ENCODE results near the gene ADAMTS15. TPM values are rescaled to one million over a fixed set of nuclear protein-coding genes. Genes with fewer than 3 reads are reported as not detected.

ADAMTS15 gene
- total RNA-seq, result 3.2 and 26.2 TPM in 2 replicates

DNA sequence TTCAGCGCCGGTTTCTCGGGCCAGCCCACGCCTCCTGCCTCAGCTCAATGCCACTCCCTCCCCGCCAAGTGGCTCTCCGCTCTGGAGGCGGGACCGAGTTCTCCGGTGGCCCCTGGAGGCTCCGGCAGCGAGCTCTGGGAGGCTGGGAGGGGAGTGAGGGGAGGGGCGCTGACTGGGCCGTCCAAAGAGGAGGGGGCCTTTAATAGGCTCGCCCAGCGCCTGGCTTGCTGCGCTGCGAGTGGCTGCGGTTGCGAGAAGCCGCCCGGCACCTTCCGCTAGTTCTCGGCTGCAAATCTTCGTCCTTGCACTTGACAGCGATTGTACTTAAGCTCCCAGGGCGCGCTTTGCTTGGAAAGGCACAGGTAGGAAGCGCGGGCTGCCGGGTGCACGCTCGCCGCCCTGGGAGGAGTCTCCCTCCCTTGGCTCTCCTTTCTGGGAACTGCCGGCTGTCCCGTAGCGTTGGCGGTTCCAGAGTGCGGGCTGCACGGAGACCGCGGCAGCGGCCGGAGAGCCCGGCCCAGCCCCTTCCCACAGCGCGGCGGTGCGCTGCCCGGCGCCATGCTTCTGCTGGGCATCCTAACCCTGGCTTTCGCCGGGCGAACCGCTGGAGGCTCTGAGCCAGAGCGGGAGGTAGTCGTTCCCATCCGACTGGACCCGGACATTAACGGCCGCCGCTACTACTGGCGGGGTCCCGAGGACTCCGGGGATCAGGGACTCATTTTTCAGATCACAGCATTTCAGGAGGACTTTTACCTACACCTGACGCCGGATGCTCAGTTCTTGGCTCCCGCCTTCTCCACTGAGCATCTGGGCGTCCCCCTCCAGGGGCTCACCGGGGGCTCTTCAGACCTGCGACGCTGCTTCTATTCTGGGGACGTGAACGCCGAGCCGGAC is at the start of gene ADAMTS15:
Gene ADAMTS15, plus strand, starts transcription at position 230 of the 894 bp plus-strand sequence. Its CDS starts 329 bp downstream, at position 559.
- peak in 1 of 2 donors; percentile 67 for DNase-seq (ENCODE audit: low read depth in 2 of 2)

GRCh38 chr11:130399196-130399595 is 49.2 kb upstream of the ADAMTS15 start:
- DNase-seq (ENCODE audit: low read depth in 2 of 2), result no peak

- no peak for DNase-seq (ENCODE audit: low read depth in 2 of 2)
These were observed 47.5 kb upstream of the ADAMTS15 start for GRCh38 chr11:130400781-130401483.

- no peak for DNase-seq (ENCODE audit: low read depth in 2 of 2)
These were observed 45.9 kb upstream of the ADAMTS15 start for GRCh38 chr11:130402570-130402969.

GRCh38 chr11:130403271-130403804 is 45.1 kb upstream of the ADAMTS15 start:
- DNase-seq (ENCODE audit: low read depth in 2 of 2), result no peak

- no peak for DNase-seq (ENCODE audit: low read depth in 2 of 2)
These were observed 44.5 kb upstream of the ADAMTS15 start for GRCh38 chr11:130403967-130404366.

DNA sequence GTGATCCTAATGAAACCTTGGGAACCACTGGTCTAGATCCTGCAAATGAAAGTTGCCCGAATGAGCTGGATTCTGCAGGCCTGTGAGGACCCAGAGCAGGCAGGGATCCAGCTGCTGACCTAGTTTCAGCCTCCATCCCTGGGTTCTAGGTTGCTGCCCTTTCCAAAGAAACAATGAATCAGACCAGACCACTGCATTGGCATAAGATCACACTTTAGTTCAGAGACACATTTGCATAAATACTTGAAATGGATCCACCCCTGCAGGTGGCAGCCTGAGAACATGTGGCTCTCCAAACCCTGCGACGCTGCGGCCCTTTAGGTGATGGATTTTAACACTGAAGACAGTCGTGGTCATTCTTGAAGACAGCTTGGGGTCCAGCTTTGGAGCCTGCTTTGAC is 43.7 kb upstream of the ADAMTS15 start:
- DNase-seq (ENCODE audit: low read depth in 2 of 2), result no peak

- DNase-seq (ENCODE audit: low read depth in 2 of 2), result no peak
These were observed 43.0 kb upstream of the ADAMTS15 start for GRCh38 chr11:130405428-130405827.

DNA sequence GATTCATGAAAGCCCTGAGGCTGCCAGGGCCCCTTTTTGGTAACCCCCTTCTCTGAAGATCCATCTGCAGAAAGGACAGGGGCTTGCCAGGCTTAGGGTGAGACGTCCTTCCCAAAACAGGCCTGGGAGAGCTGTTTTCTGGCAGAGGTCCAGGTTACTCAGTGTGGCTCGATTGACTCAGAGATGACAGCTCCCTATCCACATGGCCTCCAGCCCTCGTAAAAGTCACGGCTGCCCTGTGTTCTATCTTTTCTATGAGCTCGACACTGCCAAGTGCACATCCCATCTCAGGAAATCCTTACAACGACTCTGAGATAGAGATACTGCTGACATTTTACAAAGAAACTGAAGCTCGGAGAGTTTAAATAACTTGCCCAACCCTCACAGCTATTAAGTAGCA is 40.5 kb upstream of the ADAMTS15 start:
- DNase-seq (ENCODE audit: low read depth in 2 of 2), result no peak

- DNase-seq (ENCODE audit: low read depth in 2 of 2), result no peak
These were observed 40.0 kb upstream of the ADAMTS15 start for GRCh38 chr11:130408401-130408890.

DNA sequence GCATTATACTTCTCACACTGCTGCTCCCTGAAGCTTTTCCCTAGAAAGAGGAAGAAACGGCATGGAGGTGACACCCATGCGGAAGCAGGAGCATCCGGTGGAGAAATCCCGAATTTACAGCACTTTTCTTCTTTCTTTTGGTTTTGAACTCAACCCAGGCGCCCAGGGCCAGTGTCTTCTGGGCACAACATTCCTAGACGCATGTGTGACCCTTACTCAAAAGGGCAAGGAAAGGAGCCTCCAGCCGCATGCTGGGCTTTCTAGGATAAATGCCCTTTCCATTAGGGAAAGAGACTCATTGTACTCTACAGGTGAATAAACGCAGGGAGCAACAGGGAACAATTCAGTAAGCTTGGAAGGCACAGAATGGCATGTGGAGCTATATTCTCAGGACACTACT is 39.5 kb upstream of the ADAMTS15 start:
- no peak for DNase-seq (ENCODE audit: low read depth in 2 of 2)

GRCh38 chr11:130409594-130410388 is 38.7 kb upstream of the ADAMTS15 start:
- no peak for DNase-seq (ENCODE audit: low read depth in 2 of 2)

GRCh38 chr11:130411223-130411622 is 37.2 kb upstream of the ADAMTS15 start:
- DNase-seq (ENCODE audit: low read depth in 2 of 2), result no peak

GRCh38 chr11:130413405-130414106 is 34.9 kb upstream of the ADAMTS15 start:
- DNase-seq (ENCODE audit: low read depth in 2 of 2), result no peak

GRCh38 chr11:130414107-130415080 is 34.1 kb upstream of the ADAMTS15 start:
- no peak for DNase-seq (ENCODE audit: low read depth in 2 of 2)

DNA sequence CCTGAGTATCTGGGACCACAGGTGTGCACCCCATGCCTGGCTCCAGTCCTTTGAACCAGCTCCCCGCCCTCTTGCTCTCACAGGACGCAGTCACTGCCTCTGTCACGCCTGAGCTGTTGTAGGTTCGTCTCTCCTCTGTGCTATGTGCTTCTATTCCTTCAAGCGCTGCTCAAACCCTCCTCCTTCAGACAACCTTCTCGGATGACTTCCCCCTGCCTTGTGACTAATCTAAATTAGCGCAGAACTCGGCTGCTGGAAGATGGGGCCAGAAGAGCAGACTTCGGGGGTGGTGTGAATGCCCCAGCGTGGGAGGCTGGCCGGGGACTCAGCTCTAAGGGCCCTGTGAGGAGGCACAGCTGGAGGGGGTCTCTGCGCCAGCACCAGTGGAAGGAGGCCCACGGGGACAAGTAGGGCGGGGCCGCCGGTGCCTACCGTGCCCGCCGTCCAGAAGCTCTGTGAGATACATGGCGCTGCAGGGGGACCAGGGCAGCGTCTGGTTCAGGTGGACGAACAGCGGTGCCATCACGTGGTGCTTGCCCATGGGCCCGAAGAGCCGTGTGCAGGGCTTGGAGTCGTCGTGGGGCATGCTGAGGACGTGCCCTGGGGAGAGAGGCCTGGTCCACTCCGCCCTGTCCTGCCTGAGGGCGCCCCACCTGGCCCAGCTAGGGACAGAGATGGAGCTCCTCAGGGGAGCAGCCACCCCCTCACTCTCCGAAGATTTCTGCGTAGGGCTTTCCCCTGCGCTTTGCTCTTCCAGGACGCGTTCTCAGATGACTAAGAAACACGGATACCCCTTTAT is 32.5 kb upstream of the ADAMTS15 start:
- no peak for DNase-seq (ENCODE audit: low read depth in 2 of 2)

DNA sequence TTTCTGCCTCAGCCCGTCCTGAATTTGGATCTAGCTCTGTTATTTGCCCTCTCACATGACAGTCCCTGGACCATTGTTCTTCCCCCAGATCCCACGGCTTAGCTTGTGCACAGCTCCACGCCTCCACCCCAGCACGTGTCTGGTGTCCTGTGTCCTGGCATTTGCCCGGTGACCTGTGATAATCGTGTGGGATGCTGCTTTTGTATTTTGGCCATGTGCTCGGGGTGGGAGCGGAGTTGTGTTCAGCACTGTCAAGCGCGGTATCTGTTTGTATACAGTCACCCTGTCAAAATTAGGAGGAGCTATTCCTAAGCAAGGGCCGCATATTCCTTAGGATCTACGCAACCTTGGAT is 31.9 kb upstream of the ADAMTS15 start:
- DNase-seq (ENCODE audit: low read depth in 2 of 2), result no peak

GRCh38 chr11:130416906-130417305 is 31.5 kb upstream of the ADAMTS15 start:
- DNase-seq (ENCODE audit: low read depth in 2 of 2), result no peak

- DNase-seq (ENCODE audit: low read depth in 2 of 2), result no peak
These were observed 30.2 kb upstream of the ADAMTS15 start for GRCh38 chr11:130418210-130418609.
